B cell (primary cell): ENCODE measurements around the gene LILRA6.

Experiments
- EZH2 ChIP-seq: IDR thresholded peaks from 2 replicates; pipeline ENCODE4 v1.6.1; 2012; ENCODE audit warnings: borderline replicate concordance, low read depth, mild to moderate bottlenecking, moderate library complexity, low read length; ENCODE audit not compliant: insufficient read depth, poor library complexity, severe bottlenecking
- TF ChIP-seq, protein P1 (sequence below): fragments of 200-600 bp; IDR thresholded peaks from one replicate; pipeline ENCODE4 v1.8.0; 2022; ENCODE audit warnings: antibody characterized with exemption, mild to moderate bottlenecking

DNA sequence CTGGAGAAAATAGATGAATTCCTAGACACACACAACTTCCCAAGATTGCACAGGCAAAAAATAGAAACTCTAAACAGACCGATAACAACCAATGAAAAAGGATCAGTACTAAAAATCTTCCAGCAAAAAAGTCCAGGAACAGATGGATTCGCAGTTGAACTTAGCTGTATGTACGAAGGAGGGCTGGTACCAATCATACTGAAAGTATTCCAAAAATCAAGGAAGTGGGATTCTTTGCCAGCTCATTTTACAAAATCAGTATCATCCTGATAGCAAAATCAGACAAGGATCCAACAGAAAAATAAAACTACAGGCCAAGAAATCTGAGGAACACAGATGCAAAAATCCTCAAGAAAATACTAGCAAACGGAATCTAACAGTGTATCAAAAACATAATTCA lies 44.9 kb upstream of the LILRA6 start:
- TF ChIP-seq EZH2: no peak
- TF ChIP-seq, protein P1, sequence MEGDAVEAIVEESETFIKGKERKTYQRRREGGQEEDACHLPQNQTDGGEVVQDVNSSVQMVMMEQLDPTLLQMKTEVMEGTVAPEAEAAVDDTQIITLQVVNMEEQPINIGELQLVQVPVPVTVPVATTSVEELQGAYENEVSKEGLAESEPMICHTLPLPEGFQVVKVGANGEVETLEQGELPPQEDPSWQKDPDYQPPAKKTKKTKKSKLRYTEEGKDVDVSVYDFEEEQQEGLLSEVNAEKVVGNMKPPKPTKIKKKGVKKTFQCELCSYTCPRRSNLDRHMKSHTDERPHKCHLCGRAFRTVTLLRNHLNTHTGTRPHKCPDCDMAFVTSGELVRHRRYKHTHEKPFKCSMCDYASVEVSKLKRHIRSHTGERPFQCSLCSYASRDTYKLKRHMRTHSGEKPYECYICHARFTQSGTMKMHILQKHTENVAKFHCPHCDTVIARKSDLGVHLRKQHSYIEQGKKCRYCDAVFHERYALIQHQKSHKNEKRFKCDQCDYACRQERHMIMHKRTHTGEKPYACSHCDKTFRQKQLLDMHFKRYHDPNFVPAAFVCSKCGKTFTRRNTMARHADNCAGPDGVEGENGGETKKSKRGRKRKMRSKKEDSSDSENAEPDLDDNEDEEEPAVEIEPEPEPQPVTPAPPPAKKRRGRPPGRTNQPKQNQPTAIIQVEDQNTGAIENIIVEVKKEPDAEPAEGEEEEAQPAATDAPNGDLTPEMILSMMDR: no peak
